DOHH2 (cell line): Measurements from ENCODE around the gene TMED7.

Source experiments
- H3F3A ChIP-seq: fragments of 200-600 bp; sonication (generic), shearing (Covaris generic); 2 replicates; pipeline ENCODE4 v1.6.0; 2016; ENCODE audit warnings: antibody characterized with exemption, mild to moderate bottlenecking; ENCODE audit not compliant: control insufficient read depth, insufficient read depth
- H3K27ac ChIP-seq: fragments of 200-600 bp; sonication (generic); 2 replicates; pipeline ENCODE4 v1.5.1; 2014; ENCODE audit warnings: low read depth, mild to moderate bottlenecking, low read length, moderate library complexity
- H3K27me3 ChIP-seq: fragments of 200-600 bp; sonication (generic); 2 replicates; pipeline ENCODE4 v1.6.1; 2014; ENCODE audit warnings: mild to moderate bottlenecking, low read length, mixed read lengths; ENCODE audit not compliant: control insufficient read depth
- H3K36me3 ChIP-seq: fragments of 200-600 bp; sonication (generic); 2 replicates; pipeline ENCODE4 v1.6.1; 2014; ENCODE audit warnings: mild to moderate bottlenecking, low read length, moderate library complexity, mixed read lengths; ENCODE audit not compliant: control insufficient read depth
- H3K4me1 ChIP-seq: fragments of 200-600 bp; sonication (generic); 2 replicates; pipeline ENCODE4 v1.6.1; 2014; ENCODE audit warnings: mild to moderate bottlenecking, low read length, mixed read lengths; ENCODE audit not compliant: control insufficient read depth
- H3K4me2 ChIP-seq: fragments of 200-600 bp; sonication (generic); 2 replicates; pipeline ENCODE4 v1.6.0; 2014; ENCODE audit warnings: mild to moderate bottlenecking, low read length, moderate library complexity
- H3K4me3 ChIP-seq: fragments of 200-600 bp; sonication (generic); 2 replicates; pipeline ENCODE4 v1.5.1; 2014; ENCODE audit warnings: mild to moderate bottlenecking, low read length, mixed read lengths
- H3K79me2 ChIP-seq: fragments of 200-600 bp; sonication (generic); 2 replicates; pipeline ENCODE4 v1.6.1; 2014; ENCODE audit warnings: mild to moderate bottlenecking, low read length, mixed read lengths; ENCODE audit not compliant: control insufficient read depth
- H3K9me2 ChIP-seq: fragments of 200-600 bp; sonication (generic); replicated peaks from 2 replicates; pipeline ENCODE4 v1.6.1; 2014; ENCODE audit warnings: mild to moderate bottlenecking, low read length, mixed read lengths; ENCODE audit not compliant: control insufficient read depth
- H3K9me3 ChIP-seq: fragments of 200-600 bp; sonication (generic); 2 replicates; pipeline ENCODE4 v1.6.1; 2014; ENCODE audit warnings: antibody characterized with exemption, low read length, mixed read lengths; ENCODE audit not compliant: control insufficient read depth, insufficient read depth
- H4K20me1 ChIP-seq: fragments of 200-600 bp; sonication (generic); 2 replicates; pipeline ENCODE4 v1.6.0; 2014; ENCODE audit warnings: low read depth, mild to moderate bottlenecking, antibody characterized with exemption, low read length, moderate library complexity; ENCODE audit not compliant: control insufficient read depth, insufficient read depth
- CTCF ChIP-seq: fragments of 200-600 bp; sonication (generic); IDR thresholded peaks from one replicate; pipeline ENCODE4 v1.5.1; 2014; ENCODE audit warnings: antibody characterized with exemption, mild to moderate bottlenecking, low read depth, low read length; ENCODE audit not compliant: poor library complexity, severe bottlenecking
- EZH2phosphoT487 ChIP-seq: fragments of 200-600 bp; sonication (generic); IDR thresholded peaks from 2 replicates; pipeline ENCODE4 v1.6.1; 2017; ENCODE audit warnings: borderline replicate concordance, mild to moderate bottlenecking, antibody characterized with exemption, low read length, moderate library complexity, mixed read lengths

TMED7 gene

GRCh38 chr5:115616472-115616871, 9.4 kb downstream of the TMED7 start:
- Histone ChIP-seq H3K27ac (no peak overlapping the region), H3K36me3 (peaks cover 83% of the 10 kb centered on the region)
- TF ChIP-seq CTCF (no peak), EZH2phosphoT487 (no peak)

GRCh38 chr5:115611873-115612272, 14.0 kb downstream of the TMED7 start:
- Histone ChIP-seq H3K79me2 (no peaks in the 10 kb centered on the region), H3K9me3 (no peaks in the 10 kb centered on the region), H3F3A (peaks cover 4% of the 10 kb centered on the region), H3K9me2 (no peaks in the 10 kb centered on the region), H3K4me1 (no peaks in the 10 kb centered on the region), H3K4me2 (no peak overlapping the region), H3K4me3 (no peak overlapping the region), H3K27ac (no peak overlapping the region), H3K27me3 (no peaks in the 10 kb centered on the region), H3K36me3 (peaks cover 43% of the 10 kb centered on the region), H4K20me1 (no peaks in the 10 kb centered on the region)
- TF ChIP-seq EZH2phosphoT487 (no peak), CTCF (no peak)

More at GRCh38 chr5:115616472-115616871, 9.4 kb downstream of the TMED7 start:
- Histone ChIP-seq H4K20me1 (no peaks in the 10 kb centered on the region), H3K4me2 (no peak overlapping the region), H3K9me3 (no peaks in the 10 kb centered on the region), H3K4me3 (no peak overlapping the region), H3K27me3 (no peaks in the 10 kb centered on the region), H3F3A (no peaks in the 10 kb centered on the region), H3K79me2 (peaks cover 26% of the 10 kb centered on the region), H3K9me2 (no peaks in the 10 kb centered on the region), H3K4me1 (0 out of 2 replicates have a peak, but pooled peaks cover 2% of the 10 kb centered on the region)

GRCh38 chr5:115607935-115608334, 17.9 kb downstream of the TMED7 start:
- Histone ChIP-seq H3K36me3 (peaks cover 10% of the 10 kb centered on the region), H3K27ac (no peak overlapping the region), H3K79me2 (no peaks in the 10 kb centered on the region)

More at GRCh38 chr5:115607935-115608334, 17.9 kb downstream of the TMED7 start:
- Histone ChIP-seq H3K4me3 (no peak overlapping the region), H4K20me1 (no peaks in the 10 kb centered on the region), H3K27me3 (no peaks in the 10 kb centered on the region), H3K4me1 (peaks cover 6% of the 10 kb centered on the region), H3F3A (peaks cover 16% of the 10 kb centered on the region), H3K9me3 (no peaks in the 10 kb centered on the region), H3K4me2 (no peak overlapping the region), H3K9me2 (no peaks in the 10 kb centered on the region)
- TF ChIP-seq EZH2phosphoT487 (no peak), CTCF (no peak)
